Inflammatory macrophage treated with lipopolysaccharide for 4 hours (primary cell): ENCODE results near the gene PLS1.
"Not testable (repeated sequence)": the region's sequence is repeated elsewhere in the genome, so short reads cannot be mapped to it uniquely, and the experiment has no call there.

ENCODE experiments used
- DNase-seq: peaks from one replicate; pipeline ENCODE4 v3.0.0-alpha.2; 2020

PLS1 gene

DNA sequence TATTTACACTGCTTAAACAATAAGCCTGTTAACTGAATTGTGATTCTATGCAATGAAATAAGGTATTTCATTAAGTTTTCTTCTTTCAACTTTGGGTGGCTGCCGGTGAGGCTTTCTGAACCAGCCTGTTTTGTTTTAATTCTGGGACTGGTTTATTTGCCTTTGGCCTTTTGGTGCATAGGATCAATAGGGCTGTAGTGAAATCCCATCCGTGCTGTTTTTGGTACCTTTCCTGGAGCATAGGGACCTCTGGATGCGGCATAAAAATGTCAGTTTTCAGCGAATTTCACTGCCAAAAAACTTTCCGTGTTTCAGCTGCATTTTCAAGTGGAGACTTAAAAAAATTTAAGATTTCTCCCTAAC is 514 bp downstream of the PLS1 start:
- DNase-seq, result no peak

DNA sequence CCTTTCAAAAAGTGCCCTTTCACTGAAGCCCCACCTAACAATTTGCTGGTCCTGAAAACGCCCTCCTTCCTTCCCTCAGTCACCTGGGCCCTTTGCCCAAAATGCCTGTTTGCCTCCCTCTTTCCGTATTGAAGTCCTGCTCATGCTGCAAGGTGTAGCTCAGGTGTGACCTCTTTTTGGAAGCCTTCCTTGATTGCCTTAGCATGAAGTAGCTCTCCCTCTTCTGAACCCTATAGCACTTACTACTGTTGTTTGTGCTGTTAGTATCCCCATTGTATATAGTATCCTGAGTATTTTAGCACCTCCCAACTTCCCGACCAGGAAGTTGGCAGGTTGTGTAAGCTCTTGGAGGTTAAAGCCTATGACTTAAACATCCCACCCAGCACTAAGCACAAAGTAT is 1.7 kb downstream of the PLS1 start:
- DNase-seq, result no peak

DNA sequence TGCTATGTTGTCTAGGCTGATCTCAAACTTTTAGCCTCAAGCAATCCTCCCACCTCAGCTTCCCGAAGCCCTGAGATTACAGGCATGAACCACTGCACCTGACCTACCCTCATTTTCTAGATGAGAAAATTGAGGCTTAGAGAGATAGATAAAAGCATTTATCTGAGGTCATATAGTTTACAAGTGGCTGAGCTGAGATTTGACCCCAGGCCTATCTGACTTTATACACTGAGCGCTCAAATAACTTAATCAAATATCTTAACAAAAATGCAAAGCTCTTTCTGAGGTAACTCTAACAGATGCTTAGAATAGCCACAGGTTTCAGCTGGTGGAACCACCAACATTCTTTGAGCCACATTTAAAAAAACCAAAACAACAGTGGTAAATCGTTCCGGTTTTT is 5.5 kb downstream of the PLS1 start:
- DNase-seq, result no peak

DNA sequence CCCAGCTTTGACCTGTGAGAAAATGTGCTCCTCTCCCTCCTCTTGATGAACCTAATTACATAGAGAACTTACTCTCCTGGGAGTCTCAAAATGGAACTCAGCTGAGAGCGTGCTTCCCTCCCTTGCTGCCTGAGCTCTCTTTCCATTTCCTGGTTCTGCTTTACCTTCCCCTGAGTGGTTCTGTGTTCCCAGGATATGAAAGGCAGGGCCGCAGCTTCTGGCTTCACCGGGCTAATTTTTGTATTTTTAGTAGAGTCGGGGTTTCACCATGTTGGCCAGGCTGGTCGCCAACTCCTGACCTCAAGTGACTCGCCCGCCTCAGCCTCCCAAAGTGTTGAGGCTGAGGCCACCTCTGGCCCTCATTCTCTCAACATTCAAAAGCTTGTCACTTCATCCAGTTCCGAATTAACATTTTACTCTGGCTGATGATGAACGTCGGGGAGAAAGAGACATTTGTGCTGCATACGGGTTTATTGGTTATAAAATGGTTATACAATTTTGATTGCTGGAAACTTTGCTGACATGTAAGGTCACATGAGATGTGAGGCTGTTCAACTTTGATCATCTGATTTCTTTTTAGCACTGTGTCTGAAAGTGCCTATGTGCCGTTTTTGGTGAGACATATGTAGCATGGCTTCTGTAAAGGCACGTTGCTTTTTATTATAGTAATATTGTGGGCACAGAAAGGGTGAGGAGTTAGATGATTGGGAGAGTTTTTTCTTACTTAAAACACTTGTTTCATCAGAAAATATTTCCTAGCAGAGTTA is 6.6 kb downstream of the PLS1 start:
- DNase-seq, result no peak

DNA sequence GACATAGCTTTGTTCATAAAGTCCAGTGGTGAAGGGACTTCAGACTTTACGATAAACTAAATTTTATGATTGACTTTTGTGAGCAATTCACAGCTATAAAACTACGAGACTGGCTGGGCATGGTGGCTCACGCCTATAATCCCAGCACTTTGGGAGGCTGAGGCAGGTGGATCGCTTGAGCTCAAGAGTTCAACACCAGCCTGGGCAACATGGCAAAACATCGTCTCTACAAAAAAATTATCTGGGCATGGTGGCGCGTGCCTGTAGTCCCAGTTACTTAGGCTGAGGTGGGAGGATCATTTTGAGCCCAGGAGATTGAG is 7.2 kb downstream of the PLS1 start:
- DNase-seq, result not testable (repeated sequence)

DNA sequence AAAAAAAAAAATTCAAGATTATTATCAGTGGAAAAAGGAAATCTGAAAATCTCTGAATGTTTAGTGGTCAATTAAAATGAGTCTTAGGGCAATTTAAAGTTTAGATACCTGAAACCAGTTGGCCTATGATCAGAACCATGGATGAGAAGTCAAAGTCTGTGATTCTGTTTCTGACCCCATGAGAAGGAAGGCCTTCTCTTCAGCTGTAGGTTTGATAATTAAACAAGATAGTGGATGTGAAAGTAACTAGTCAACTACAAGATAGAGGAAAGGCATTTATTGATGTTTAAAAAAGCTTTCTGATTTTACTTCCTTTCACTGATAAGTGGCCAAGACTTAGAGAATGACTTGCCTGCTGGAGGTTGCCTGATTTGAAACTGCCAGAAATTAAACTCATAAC is 8.7 kb downstream of the PLS1 start:
- DNase-seq, result no peak

DNA sequence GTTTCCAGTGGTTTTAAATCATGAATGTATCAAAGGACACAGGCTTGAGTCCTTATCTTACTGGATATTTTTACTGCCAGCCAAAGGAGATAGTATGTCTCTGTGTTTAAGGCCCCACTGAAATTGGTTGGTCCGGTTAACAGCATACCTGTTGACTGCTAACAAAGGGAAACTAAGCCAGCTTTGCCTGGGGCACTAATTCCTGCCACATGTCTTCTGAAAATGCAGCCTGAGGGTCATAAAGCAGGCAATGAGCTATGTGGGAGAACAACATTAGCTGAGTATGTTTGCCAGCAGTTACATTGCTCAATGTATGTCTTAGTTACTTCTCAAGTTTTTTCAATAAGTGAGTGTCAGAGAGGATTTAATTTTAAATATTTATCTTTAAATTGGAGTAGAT is 12.4 kb downstream of the PLS1 start:
- DNase-seq, result no peak

DNA sequence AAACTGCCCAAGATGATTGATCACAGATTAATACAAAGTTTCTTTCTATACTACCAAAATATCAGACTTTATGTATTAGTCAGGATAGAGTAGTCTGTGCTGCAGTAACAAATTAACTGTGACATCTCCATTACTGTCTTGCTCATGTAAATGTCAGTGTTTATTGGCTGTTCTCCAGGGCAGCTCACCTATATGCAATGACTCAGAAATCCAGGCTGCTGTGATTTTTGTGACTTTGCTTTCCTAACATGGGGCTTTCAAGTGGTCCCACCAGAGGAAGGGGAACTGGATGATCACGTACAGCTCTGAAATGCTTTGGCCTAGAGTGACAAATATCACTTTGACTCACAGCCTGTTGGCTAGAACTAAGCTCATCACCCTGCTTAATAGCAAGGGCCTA is 12.9 kb downstream of the PLS1 start:
- no peak for DNase-seq

DNA sequence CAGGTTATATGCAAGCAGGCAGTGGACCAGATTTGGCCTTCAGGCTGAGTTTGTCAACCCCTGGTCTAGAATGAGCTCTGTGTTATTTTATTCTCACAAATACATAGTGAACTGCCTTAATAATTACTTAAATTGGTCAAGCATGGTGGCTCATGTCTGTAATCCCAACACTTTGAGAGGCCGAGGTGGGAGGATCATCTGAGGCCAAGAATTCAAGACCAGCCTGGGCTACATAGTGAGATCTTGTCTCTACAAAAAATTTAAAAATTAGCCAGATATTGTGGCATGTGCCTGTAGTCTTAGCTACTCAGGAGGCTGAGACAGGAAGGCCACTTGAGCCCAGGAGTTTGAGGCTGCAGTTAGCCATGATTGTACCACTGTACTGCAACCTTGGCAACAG is 15.0 kb downstream of the PLS1 start:
- no peak for DNase-seq

DNA sequence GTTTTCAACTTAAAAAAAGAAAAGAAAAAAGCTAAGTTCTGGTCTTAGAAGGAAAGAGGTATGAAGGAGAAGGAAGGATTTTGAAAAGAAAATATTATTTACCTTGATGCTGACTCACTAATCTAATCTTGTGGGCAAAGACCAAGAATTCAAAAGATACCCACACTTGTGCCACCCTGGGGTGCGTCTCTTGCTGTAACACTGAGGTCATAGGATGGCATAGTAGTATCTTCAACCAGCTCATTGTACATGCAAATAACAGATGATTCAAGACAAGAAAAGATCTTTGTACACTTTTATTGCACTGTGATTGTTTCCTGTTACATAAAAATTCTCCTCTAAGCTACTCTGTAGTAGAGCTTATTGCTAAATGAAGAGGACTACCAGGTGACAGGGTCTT is 17.3 kb downstream of the PLS1 start:
- DNase-seq, result no peak

DNA sequence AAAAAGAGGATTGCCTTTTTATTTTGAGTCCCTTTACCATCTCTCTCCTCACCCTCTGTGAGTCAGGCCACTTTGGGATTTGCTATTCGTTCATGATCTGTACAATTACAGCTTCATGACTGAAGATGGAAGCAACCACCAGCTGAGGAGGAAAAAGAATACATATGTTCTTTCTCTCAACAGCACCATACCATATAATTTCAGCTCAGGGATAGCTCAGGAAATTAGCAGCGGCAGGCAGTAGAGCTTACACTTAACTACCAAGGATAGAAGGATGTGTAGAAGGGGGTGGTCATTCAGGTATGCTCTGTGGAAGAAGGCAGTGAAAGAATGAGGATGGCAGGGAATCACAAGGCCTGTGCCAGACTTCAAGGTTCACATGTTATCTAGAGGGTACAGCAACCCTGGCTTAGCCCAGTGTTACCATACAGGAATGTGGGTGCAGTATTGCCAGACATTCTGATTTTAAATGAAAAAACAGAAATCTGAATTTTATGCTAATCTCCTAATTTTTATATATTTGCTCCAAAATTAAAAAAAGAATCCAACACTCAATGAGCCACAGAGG is 17.9 kb downstream of the PLS1 start:
- DNase-seq, result no peak

DNA sequence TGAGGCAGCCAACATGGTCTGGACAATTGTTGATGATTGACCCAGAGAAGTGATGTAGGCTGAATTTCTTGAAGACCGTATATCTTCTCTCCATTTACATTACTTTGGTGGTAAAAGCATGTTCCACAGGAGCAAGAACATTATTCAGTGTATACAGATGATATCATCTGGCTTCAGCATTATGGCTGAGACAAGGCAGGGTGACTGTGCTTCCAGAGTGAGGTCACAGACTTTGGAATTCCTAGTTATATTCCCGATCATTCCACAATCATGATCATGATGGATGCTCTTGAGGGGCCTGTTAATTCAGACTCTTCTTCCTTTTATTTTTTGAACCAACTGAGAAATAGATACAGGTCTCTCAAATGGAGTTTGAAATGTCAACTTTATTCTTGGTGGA is 19.0 kb downstream of the PLS1 start:
- DNase-seq, result no peak

DNA sequence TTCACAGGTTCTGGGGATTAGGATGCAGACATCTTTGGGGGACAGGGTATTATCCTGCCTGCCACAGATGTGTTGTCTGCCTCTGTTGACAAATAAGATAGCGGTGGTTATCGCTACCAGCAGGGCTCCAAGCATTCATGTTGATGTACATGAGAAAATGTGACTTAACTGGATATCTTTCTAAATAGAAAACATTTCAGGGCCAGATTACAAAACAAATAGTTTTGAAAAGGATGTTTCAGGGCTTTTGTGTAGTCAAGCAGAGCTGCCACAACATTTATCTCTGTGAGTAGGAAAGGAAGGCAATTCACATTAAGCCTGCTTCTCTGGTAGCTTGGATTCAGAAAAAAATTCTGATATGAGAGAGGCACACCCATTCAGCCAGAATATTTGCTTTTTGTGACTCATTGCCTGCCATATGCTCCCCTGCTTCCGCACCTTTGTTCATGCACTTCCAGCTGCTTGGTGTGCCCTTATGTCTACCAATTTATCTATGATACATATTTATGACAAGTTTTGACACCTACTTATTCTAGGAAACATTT is 22.8 kb downstream of the PLS1 start:
- DNase-seq, result no peak

DNA sequence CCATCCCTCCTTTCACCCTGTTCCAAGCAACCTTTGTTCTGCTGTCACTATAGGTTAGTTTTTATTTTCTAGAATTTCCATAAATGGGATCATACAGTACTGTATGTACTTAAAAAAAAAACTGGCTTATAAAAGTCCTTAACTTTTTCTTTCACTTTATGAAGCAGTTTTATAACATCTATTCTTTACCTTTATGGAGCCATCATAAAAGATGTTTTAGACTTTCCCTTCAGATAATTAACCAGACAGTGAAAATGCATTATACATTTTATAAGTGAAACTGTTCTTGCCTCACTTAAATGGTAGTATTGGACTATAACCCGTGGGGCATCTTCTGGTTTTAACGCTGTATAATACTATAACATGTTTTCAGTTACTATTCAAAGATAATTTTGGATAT is 26.2 kb downstream of the PLS1 start:
- DNase-seq, result no peak

DNA sequence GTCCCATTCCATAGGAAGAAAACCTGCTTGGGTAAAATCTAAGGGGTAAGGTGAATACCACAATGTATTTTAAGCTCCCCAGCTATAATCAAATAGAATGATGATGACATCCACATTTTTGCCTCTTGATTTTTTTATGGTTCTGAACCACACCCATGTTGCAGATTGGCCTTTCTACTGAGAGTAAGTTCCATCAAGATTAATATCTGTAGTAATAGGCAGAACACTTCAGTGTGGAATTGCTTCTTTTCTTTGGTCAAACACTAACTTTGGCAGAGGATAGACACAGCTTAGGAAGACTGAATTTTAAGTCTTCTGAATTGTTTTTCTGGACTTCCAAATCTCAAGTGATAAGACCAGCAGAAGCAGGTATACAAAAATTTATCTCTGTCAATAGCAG is 27.0 kb downstream of the PLS1 start:
- no peak for DNase-seq

DNA sequence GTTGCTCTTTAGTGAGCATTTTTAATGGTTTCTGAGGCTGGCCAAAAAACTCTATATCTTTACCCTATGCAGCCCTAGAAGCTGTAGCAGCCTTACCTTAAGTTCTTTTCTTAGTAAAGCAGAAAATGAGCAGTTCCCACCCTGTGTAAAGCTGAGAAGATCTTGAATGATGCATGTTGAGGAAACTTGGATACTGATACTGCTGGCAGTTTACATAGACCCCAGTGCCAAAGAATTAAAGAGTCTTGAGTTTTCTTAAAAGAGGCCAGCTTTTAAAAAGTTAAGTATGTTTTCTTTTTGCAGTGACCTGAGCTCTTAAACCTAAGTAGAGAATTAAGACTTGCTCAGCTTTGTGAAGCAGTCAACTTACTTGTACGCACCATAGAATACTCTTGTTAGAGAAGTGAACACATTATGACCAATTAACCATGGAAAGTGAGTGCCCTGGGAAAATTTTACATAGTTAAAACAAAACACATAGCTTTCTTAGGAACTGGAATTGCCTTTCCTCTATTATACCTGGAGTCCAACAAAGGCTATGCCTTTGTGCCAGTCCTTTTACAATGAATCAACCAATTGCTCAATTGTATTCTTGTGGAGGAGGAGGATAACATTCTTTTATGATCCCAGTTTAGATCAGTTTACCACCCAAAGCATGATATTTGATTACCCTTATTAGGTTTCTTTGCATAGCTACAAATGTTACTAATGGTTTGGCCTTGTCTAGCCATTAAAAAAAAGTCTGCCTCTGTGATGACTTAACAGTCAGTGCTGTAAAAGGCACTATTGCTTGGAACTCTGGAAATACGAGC is 28.4 kb downstream of the PLS1 start:
- no peak for DNase-seq

DNA sequence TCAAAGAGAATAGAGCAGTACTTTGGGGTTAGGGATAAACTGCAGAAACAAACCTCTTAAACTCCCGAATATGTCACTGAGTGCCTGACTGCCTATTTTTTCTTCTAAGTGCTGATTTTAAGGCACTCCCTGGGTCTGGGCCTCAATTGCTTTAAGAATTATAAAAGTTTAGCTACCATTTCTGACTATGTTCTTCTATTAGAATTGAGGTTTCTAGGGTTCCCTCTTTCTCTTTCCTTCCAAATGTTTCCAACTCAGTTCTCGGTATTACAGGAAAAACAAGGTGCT is 28.9 kb downstream of the PLS1 start:
- DNase-seq, result no peak

DNA sequence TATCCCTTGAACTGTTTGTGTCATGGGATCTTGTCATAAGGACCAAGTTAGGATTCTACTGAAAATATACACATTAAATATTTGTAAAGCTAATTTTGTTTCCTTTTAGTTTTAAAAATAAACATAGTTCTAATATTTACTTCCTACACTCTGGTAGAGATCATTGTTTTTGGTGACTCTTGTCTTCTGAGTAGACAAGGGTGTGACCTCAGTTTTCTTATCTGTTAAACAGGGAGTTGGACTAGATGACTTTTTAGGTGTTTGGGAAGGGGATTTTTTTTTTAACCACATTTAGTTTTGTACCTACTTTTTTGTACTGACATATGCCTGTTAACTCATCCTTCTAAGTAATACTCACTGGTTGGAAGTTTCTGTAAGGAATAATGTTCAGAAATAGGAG is 30.8 kb downstream of the PLS1 start:
- no peak for DNase-seq

DNA sequence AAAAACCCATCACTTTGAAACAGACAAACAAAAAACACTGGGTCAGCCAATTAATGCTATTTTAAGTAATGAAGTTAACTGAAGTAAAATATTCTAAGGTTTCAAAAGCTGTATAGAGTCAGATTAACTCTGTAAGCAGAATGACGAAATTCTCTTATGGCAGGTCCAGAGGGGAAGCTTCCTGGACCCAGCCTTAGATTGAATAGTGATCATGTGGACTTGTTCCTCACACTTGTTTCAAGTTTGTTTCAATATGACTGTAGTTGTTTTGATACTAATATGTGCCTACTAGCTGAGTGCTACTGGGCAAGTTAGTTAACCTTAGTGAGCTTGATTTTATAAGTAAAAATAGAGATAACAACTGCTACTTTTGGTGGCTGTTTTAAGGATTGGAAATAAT is 32.6 kb downstream of the PLS1 start:
- peak; percentile 90 for DNase-seq

DNA sequence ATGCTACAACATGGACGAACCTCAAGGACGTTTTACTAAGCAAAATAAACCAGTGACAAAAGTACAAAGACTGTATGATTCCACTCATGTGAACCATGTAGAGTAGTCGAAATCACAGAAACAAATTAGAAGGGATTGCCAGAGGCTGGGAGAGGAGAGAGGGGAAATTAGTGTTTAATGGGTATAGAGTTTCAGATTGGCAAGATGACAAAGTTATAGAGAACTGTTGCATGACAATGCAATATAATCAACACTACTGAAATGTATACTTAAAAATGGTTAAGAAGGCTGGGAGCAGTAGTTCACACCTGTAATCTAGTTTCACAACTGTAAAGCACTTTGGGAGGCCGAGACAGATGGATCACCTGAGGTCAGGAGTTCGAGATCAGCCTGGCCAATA is 36.9 kb downstream of the PLS1 start:
- no peak for DNase-seq

DNA sequence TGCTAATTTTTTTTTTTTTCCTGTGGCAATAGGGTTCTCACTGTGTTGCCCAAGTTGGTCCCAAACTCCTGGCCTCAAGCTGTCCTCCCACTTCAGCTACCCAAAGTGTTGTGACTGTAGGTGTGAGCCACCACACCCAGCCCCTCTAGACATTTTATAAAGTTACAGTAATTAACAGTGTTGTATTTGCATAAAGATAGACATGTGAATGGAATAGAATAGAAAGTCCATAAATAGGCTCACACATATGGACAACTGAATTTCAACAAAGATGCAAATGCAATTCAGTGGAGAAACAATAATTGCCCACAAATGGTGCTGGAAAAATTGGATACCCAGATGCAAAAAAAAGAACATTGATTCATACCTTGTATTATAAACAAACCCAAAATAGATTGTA is 39.9 kb downstream of the PLS1 start:
- DNase-seq, result no peak

DNA sequence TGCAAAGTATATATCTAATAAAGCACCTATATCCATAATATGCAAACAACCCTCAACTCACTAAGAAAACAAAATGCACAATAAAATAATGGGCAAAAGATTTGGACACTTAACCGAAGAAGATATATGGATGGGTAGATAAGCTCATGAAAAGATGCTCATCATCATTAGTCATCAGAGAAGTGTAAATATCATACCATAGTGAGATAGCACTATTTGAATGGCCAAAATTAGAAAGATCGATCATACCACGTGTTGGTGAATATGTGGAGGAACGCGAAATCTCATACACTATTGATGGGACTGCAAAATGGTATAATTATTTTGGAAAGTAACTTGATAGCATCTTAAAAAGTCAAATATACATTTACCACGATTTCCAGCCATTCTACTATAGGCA is 40.5 kb downstream of the PLS1 start:
- no peak for DNase-seq

DNA sequence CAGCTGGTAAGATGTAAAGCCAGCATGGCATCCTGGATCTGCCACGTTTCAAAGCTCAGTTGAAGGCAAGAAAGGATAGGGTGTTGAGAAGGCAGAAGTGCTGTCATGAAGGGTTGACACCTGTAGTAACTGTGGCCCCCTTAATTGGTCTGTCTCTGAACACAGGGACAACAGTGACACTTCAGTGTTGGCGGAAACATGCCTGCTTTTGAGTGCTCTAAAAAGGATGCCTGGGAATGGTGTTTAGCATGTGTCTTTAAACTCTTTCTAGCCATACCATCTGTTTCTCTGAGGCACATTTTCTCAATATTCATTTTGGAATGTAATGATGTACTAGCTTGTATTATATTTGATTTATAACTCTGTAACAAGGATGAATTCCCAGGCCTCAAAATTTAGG is 42.1 kb downstream of the PLS1 start:
- DNase-seq, result no peak

DNA sequence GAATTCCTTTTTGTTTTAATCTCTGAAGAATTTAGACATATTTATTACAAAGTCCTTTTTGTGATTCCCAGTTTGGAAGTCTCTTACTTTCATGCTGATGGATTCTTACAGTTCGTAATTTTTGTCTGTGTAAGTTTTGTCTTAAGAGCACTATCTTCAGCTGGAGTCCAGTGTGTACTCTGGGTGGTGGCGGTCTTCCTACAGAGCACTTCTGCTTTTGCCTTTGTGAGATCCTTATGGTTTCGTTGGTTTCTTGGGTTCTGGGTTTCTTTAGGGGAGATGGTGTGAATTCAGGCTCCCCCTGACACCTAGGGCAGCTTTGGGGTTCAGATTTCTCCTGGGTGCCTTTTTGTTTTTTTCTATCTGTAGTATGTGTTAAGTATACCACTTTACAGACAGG is 45.3 kb downstream of the PLS1 start:
- no peak for DNase-seq

DNA sequence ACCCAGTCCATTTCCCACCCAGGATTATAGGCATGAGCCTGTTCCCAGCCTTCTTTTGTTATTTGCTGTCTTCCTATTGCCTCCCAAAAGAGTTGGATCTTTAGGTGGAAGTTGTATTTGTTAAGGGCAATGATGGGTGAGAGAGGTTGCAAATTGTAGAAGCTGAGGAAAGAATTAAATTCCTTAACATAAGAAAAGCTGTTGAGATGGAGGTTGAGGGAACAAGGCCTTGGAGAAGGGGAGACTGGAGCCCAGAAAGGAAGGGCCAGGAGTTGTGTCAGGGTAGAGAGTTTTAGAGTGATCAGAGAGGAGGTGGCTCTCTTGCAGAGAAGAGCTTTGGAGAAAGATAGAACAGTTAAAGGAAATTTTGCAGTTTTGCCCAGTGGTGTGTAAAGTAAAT is 46.8 kb downstream of the PLS1 start:
- DNase-seq, result no peak
